Sigmoid colon (tissue), 4 donors: ENCODE results near the gene ERCC6L2.

ENCODE experiments used
- CTCF ChIP-seq, 4 experiments: fragments of 450-650 bp in 3 of 4; fragments of 200-600 bp in 1 of 4; IDR thresholded peaks; one replicate each; pipeline ENCODE4 v1.5.1; 2016 to 2019; ENCODE audit warnings: antibody characterized with exemption in 4 of 4, mild to moderate bottlenecking in 3 of 4, moderate library complexity in 2 of 4
- EP300 ChIP-seq, 4 donors: sonication (generic); formaldehyde crosslinking; IDR thresholded peaks; one replicate each; pipeline ENCODE4 v1.6.1; 2017; ENCODE audit warnings: antibody characterized with exemption in 4 of 4
- POLR2A ChIP-seq, 2 donors: fragments of 450-650 bp; IDR thresholded peaks; one replicate each; pipeline ENCODE4 v1.6.1; 2016; ENCODE audit warnings: antibody characterized with exemption in 2 of 2, mild to moderate bottlenecking in 2 of 2, moderate library complexity in 2 of 2
- POLR2AphosphoS5 ChIP-seq, 4 donors: sonication (generic); formaldehyde crosslinking; IDR thresholded peaks; one replicate each; pipeline ENCODE4 v1.6.1; 2017; ENCODE audit warnings: antibody characterized with exemption in 4 of 4

DNA sequence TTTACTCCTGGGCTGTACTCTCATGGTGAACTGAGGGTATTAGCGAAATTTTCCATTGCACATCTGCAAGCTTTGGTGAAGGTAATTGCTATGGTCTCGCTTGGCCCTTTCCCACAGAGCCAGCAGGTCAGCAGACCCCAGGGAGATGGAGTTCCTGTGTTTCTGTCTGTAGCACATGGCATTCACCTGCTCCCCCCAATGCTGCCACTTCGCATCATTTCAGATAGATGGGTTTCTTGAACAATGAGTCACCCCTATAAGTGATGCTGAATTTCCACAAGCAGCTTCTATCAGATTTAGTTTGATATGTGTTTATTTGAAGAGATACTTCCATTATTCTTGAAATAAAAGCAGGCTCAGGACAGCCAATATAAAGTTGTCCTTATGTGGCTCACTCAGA lies 117.8 kb downstream of the ERCC6L2 start:
- TF ChIP-seq CTCF (IDR thresholded peaks at IDR 0.05) (no peak), POLR2A (IDR thresholded peaks at IDR 0.05) (no peak), POLR2AphosphoS5 (IDR thresholded peaks at IDR 0.05) (no peak), EP300 (IDR thresholded peaks at IDR 0.05) (no peak)
